Hepatic stellate cell (primary cell): ENCODE results near the gene MLXIPL.
"Not testable (repeated sequence)": the region's sequence is repeated elsewhere in the genome, so short reads cannot be mapped to it uniquely, and the experiment has no call there.

Source experiments
- DNase-seq: peaks from one replicate; pipeline ENCODE4 v3.0.0; 2011; ENCODE audit warnings: low spot score

MLXIPL gene

GRCh38 chr7:73623798-73624668, at the start of gene MLXIPL:
Gene MLXIPL, minus strand, starts transcription at chr7:73624522. Its CDS starts 30 bp downstream, at chr7:73624492.
- DNase-seq: peak; percentile 86

GRCh38 chr7:73671857-73672445, 47.6 kb upstream of the MLXIPL start:
- no peak for DNase-seq

- no peak for DNase-seq
Measured at GRCh38 chr7:73671322-73671661, 47.0 kb upstream of the MLXIPL start.

DNA sequence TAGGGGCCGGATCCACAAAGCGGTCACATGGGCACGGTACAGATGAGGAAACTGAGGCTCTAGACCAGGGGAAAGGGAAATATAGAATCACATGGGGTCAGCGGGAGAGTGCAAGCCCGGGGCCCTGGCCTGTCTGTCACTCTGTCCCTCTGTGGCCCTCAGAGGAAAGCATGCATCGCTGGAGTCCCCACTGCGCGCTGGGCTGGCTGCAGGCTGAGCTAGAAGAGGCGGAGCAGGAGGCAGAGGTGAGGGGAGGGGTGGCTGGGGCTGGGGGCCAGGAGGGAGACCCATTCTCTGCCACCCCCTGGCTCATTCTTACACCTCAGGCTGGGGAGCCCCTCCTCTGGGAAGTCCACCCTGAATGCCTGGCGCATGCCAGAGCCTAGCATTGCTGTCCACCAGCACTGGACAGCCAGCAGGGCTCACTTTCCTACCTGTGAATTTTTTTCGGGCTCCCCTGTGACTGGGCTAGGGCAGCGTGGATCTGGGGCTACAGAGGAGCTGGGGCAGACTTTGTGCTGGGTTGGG, 45.6 kb upstream of the MLXIPL start:
- DNase-seq: no peak

DNA sequence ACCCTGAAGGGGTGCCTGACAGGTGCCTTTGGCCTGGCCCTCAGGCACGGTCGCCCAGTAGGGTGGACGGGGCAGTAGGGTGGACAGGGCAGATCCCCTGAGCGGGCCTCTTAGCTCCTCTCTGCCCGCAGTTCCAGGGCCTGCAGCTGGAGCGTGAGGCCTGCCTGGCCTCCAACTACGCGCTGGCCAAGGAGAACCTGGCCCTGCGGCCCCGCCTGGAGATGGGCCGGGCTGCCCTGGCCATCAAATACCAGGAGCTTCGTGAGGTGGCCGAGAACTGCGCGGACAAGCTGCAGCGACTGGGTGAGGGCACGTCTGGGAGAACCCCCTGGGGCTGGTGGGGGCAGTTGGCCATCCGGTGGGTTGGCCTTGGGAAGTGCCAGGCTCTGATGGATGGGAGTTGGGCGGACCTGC, 45.0 kb upstream of the MLXIPL start:
- DNase-seq: no peak

DNA sequence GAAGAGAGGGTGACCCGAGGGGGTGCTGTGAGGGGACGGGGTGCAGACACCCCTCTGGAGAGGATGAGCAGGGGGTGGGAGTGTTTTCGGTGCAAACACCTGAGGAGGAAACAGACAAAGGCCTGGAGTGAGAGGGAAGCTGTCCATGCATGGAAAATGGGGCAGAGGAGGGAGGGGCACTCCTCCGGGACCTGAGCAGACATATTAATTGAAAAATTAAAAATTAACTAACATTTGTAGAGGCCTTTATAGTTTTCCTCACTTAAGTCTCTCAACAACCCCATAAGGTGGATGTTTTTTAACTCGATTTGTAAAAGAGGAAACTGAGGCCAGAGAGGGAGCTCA, 44.5 kb upstream of the MLXIPL start:
- no peak for DNase-seq

DNA sequence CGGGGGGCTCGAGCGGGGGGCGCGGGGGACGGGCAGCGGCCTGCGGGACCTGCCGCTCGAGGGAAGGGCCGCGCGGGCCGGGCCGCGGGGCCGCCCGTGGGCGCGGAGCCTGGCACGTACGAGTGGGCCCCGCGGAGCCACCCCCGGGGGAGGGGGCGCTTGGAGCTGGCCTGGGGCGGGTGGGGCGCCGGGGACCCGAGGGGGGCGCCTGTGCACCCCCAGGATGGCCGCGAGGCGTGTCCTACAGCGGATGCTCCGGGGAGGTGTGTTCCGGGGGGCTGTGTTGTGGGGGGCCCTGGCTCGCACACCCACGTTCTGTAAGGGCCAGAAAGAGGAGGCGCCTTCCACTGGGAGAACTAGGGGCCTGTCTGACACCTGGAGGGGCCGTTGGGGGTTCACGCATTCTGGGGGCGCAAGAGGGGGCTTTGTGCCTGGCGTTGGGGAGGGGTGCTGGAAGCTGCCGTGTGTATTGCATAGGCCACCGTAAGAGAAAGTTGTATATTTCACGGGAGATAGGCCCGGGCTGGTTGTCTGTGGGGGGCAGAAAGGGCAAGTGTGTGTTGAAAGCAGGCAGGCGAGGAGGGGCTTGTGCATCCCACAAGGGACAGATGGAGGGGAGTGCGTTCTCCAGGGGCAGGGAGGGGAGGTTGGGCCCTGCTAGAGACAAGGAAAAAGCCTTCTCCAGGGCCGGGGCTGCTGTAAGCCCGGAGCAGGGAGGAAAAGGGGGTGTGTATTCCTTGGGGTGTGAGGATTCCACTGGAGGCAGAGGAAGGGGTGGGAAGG, 44.0 kb upstream of the MLXIPL start:
- DNase-seq: peak; percentile 53

- peak; percentile 93 for DNase-seq
Measured at GRCh38 chr7:73667344-73668102, 43.2 kb upstream of the MLXIPL start, which contains the start of gene VPS37D. Gene VPS37D, plus strand, starts transcription at chr7:73667831. Its CDS starts 128 bp downstream, at chr7:73667959.

DNA sequence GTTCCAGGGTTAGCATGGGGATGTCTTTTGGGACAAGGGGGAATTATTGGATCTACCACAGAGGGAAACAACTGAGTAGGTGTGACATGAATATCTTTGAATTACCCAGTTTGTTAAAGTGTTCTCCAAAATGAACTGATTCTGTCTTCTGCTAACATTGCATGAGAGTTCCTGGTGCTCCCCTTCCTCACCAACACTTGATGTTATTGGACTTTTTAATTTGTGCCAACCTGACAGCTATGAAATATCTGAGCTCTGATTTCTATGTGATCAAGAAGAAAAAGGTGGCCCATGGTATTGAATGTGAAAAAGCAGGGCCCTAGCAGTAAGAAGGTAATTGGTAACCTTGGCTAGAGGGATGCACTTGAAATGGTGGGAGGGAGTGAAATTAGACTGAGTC, 38.7 kb upstream of the MLXIPL start:
- no peak for DNase-seq

DNA sequence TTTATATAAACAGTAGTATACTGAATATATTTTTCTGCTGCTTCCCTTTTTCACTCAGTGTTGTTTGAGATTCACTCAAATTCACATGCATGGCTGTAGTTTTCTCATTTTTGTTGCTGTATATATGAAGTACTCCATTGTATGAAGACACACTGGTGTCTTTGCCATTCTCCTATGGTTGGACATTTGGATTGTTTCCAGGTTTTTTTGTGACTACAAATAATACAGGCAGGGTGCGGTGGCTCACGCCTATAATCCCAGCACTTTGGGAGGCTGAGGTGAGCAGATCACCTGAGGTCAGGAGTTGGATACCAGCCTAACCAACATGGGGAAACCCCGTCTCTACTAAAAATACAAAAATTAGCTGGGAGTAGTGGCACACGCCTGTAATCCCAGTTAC, 36.3 kb upstream of the MLXIPL start:
- not testable (repeated sequence) for DNase-seq

- no peak for DNase-seq
Measured at GRCh38 chr7:73659983-73660382, 35.7 kb upstream of the MLXIPL start.

GRCh38 chr7:73655309-73655708, 31.0 kb upstream of the MLXIPL start:
- not testable (repeated sequence) for DNase-seq

- DNase-seq: no peak
Measured at GRCh38 chr7:73652541-73652949, 28.2 kb upstream of the MLXIPL start.

- no peak for DNase-seq
Measured at GRCh38 chr7:73650524-73650923, 26.2 kb upstream of the MLXIPL start.

GRCh38 chr7:73649576-73649975, 25.3 kb upstream of the MLXIPL start:
- DNase-seq: no peak

DNA sequence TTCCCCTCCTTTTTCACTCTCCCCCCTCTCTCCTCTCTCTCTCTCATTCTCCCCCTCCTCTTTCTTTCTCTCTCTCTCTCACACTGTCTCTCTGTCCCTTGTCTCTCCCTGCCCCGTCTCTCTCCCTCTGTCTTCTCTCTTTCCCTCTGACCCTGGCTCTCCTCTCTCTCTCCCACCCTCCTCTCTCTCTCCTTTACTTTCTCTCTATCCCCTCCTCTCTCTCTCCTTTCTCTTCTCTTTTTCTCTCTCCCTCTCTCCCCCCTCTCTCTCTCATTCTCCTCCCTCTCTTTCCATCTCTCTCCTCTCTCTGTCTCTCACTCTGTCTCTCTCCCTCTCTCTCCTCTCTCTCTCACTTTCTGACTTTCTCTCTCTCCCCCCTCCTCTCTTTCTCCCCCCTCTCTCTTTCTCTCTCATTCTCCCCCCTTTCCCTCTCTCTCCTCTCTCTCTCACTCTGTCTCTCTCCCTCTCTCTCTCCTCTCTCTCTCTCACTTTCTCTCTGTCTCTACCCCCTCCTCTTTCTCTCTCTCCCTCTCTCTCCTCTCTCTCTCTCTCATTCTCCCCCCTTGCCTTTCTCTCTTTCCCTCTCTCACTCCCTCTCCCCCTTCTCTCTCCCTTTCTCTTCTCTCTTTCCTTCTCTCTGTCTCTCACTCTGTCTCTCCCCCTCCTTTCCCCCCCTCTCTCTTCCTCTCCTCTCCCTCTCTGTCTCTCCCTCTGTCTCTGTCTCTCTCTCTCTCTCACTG, 24.4 kb upstream of the MLXIPL start:
- no peak for DNase-seq

GRCh38 chr7:73647725-73648592, 23.6 kb upstream of the MLXIPL start:
- no peak for DNase-seq

DNA sequence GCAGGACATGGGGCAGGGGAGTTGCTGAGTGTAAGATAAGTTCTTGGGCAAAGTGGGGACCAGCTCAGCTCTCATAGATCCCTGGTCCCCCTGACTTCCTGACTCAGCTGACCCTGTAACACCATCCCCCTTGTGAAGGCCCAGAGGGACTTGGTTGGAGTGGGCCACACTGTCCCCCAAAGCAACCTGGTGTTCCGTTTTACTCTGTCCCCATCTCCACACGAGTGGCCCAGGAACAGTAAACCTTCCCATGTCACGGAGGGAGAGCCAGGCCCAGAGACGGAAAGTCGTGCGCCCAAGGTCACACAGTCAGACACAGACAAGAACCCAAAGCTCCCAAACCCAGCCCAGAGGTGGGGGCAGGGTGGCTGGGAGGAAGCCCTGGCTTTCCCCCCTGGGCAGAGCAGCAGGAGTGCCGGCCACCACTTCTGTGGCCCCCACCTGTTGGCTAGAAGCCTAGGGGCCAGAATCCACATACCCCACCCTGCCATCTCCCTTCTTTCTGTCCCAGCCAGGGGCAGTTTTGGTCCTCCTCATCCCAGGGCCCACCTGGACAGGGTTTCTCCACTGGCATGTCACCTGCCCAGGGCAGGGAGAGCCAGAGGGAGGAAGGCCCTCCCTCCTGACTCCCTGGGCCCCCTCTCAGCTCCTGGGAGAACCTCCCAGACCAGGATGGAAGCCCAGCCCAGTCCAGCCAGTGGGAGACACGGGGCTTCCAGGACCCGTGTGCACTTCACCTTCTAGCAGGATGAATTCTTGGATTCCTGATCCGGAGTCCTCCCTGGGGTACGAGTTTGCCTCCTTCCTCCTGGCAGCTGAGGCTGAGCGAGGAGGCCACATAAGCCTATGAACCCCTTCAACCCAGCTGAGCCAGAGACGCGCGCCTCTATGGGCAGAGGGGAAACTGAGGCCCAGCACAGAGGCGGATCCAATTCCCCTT, 22.7 kb upstream of the MLXIPL start:
- no peak for DNase-seq

DNA sequence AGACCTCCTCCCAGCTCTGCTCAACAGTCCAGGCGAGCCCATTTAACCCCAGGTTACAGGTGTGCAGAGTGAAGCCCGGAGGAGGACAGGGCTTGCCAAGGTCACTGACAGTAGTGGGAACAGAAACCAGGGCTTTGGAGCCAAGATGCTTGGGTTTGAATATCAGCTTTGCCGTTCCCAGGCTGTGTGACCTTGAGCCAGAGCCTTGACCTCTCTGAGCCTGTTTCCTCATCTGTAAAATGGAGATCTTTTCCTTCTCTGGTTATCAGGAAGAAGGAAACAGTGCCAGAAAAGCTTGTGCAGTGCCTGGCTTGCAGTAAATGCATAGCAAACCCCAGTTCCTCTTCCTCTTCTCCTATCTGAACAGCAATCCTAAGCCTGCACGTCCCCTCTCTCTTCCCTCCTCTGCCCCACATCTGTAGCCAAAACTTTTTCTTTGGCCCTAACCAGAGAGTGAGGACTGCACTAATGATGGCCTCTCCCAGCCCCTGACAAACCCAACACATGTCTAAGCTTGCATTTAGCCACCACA, 21.4 kb upstream of the MLXIPL start:
- no peak for DNase-seq
